GM10266 (cell line): ENCODE results near the gene HSPA1A.

Experiments
- DNase-seq: peaks from one replicate; pipeline ENCODE4 v3.0.0; 2012; ENCODE audit errors: extremely low spot score
- TF ChIP-seq, protein P1 (sequence below): IDR thresholded peaks from 2 replicates; pipeline ENCODE4 v1.5.1; 2012; ENCODE audit warnings: mild to moderate bottlenecking, low read depth; ENCODE audit not compliant: control insufficient read depth, insufficient read depth; ENCODE audit errors: missing control alignments

The HSPA1A gene

GRCh38 chr6:31778193-31778592 lies 37.1 kb upstream of the HSPA1A start:
- no peak for DNase-seq
- TF ChIP-seq, protein P1, sequence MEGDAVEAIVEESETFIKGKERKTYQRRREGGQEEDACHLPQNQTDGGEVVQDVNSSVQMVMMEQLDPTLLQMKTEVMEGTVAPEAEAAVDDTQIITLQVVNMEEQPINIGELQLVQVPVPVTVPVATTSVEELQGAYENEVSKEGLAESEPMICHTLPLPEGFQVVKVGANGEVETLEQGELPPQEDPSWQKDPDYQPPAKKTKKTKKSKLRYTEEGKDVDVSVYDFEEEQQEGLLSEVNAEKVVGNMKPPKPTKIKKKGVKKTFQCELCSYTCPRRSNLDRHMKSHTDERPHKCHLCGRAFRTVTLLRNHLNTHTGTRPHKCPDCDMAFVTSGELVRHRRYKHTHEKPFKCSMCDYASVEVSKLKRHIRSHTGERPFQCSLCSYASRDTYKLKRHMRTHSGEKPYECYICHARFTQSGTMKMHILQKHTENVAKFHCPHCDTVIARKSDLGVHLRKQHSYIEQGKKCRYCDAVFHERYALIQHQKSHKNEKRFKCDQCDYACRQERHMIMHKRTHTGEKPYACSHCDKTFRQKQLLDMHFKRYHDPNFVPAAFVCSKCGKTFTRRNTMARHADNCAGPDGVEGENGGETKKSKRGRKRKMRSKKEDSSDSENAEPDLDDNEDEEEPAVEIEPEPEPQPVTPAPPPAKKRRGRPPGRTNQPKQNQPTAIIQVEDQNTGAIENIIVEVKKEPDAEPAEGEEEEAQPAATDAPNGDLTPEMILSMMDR: no peak

DNA sequence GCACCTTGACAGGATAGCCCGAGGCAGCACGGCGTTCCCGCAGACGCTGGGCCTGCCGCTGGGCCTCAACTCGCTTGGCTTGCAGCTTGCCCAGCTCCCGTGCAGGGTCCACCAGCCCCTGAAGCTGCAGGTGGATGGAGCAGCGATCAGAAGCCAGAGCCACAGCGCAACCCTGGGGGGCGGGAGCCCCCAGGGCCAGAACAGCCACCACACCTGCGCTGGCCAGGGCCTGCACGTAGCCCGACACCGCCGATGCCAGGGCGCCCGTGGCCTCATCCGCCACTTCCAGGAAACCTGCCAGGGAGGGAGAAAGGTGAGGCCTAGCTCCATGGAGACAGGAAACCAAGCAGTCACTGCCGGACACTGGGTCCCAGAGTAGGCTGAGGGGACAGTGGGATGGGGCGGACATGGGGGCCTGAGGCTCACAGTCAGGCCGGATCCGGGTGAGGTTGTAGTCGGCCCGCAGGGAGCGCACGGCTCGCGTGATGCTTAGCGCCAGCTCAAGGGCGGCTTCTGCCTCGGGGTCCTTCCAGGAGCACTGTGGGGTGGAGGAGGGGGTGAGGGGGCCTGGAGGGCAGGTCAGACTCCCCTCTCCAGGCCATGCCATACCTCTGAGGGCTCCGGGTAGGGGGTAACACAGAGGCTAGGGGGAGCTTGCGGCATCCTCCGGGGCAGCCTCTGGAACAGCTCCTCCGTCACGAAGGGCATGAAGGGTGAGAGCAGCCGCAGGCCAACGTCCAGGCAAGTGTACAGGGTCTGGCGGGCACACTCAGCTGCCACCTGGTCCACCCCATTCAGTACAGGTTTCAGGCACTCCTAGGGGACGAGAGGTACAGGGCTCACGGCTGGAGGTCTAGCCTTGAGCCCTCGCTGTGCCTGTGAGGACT lies 36.1 kb upstream of the HSPA1A start:
- TF ChIP-seq, protein P1: no peak
- no peak for DNase-seq

DNA sequence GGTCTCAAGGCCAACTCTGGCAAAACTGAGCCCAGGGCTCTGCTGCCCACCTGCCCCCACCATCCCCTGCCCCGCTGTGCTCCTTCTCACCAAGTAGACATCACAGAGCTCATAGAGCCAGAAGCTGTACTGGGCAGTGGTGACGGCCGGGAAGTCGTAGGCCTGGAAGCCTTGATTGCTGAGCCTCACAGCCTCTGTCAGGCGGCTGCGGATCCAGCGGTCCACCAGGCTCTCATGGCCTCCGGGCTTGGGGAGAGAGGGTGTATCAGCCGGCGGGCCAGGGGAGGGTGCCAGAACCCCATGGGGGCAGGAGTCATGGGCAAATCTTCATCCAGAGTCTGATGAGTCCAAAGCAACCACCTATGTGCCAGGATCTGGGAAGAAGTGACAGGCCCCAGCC lies 35.4 kb upstream of the HSPA1A start:
- no peak for DNase-seq
- TF ChIP-seq, protein P1: no peak

- DNase-seq: no peak
- TF ChIP-seq, protein P1: no peak
Observed at GRCh38 chr6:31780507-31781243, 34.7 kb upstream of the HSPA1A start.

DNA sequence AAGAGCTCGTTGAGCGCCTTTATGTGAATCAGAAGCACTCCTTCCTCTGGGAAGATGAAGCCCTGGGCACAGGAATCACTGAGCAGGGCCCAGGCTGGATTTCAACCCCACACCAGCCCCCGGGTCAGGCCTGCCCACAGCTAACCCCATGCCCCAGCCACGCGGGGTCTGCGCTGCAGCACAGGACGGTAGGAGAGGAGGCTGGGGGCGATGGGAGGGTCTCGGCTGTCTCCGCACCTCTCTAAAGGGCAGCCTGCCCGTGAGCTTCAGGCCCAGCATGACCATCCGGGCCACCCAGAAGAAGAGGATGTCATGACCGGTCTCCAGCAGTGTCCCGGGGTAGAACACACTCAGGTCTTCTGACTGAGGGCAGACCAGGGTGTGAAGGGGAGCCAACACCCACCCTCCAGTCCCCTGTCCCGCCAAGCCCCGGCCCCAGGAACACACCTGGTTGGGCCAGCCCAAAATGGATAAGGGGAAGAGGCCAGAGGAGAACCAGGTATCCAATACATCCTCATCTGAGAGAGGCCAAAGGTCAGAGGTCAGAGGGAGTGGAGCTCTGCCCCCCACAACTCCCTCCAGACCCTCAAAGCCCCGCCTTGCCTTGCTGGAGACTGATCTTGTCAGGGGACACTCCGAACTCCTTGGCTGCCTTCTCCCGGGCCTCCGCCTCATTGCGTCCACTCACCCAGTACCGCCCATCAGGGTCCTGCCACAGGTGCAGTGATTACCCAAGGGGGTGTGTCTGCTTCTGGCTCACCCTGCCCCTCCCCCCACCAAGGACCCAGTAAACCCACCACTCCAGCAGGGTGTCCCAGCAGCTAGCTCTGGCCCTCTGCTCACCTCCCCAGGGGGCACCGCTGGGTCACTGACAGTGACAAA lies 33.9 kb upstream of the HSPA1A start:
- TF ChIP-seq, protein P1: no peak
- DNase-seq: no peak

- no peak for DNase-seq
- TF ChIP-seq, protein P1: no peak
Observed at GRCh38 chr6:31782126-31782855, 33.1 kb upstream of the HSPA1A start.
